Neural progenitor cell (in vitro differentiated cells): ENCODE measurements around the gene PCYOX1L. TPM values are rescaled to one million over a fixed set of nuclear protein-coding genes. Genes with fewer than 3 reads are reported as not detected.

ENCODE experiments used
- DNase-seq: peaks from one replicate; pipeline ENCODE4 v3.0.0-alpha.2; 2016; ENCODE audit warnings: low spot score
- H2AFZ ChIP-seq: fragments of 200-600 bp; sonication (generic); replicated peaks from 2 replicates; pipeline ENCODE4 v1.6.1; 2016; ENCODE audit warnings: antibody characterized with exemption
- H3F3A ChIP-seq: fragments of 200-600 bp; sonication (generic); 2 replicates; pipeline ENCODE4 v1.6.1; 2016; ENCODE audit warnings: antibody characterized with exemption, low read depth
- H3K27ac ChIP-seq: fragments of 200-600 bp; sonication (generic); 2 replicates; pipeline ENCODE4 v1.5.1; 2016; ENCODE audit warnings: mild to moderate bottlenecking
- H3K27me3 ChIP-seq: fragments of 200-600 bp; sonication (generic); 2 replicates; pipeline ENCODE4 v1.6.1; 2016; ENCODE audit warnings: mild to moderate bottlenecking, moderate library complexity
- H3K36me3 ChIP-seq: fragments of 200-600 bp; sonication (generic); 2 replicates; pipeline ENCODE4 v1.5.1; 2016
- H3K4me1 ChIP-seq: fragments of 200-600 bp; sonication (generic); 2 replicates; pipeline ENCODE4 v1.6.1; 2016; ENCODE audit warnings: mixed run types
- H3K4me2 ChIP-seq: fragments of 200-600 bp; sonication (generic); 2 replicates; pipeline ENCODE4 v1.6.1; 2016
- H3K4me3 ChIP-seq: fragments of 200-600 bp; sonication (generic); 2 replicates; pipeline ENCODE4 v1.5.1; 2016
- H3K79me2 ChIP-seq: fragments of 200-600 bp; sonication (generic); 2 replicates; pipeline ENCODE4 v1.6.1; 2016; ENCODE audit warnings: low read depth
- H3K9ac ChIP-seq: fragments of 200-600 bp; sonication (generic); 2 replicates; pipeline ENCODE4 v1.6.1; 2016
- H3K9me3 ChIP-seq: fragments of 200-600 bp; sonication (generic); 2 replicates; pipeline ENCODE4 v1.5.1; 2016; ENCODE audit warnings: low read depth
- H4K20me1 ChIP-seq: fragments of 200-600 bp; sonication (generic); 2 replicates; pipeline ENCODE4 v1.6.1; 2016; ENCODE audit warnings: low read depth
- H3K27ac Mint-ChIP-seq: 3 replicates; pipeline ENCODE4 v1.8.0; 2021; ENCODE audit warnings: mixed read lengths
- H3K27me3 Mint-ChIP-seq: 2 replicates; pipeline ENCODE4 v1.8.0; 2022; ENCODE audit warnings: low read depth, mild to moderate bottlenecking, inconsistent platforms, moderate library complexity, mixed read lengths; ENCODE audit not compliant: insufficient read depth
- H3K36me3 Mint-ChIP-seq: 3 replicates; pipeline ENCODE4 v1.8.0; 2021; ENCODE audit warnings: mixed read lengths
- H3K4me1 Mint-ChIP-seq: 3 replicates; pipeline ENCODE4 v1.8.0; 2021; ENCODE audit warnings: mixed read lengths
- H3K4me3 Mint-ChIP-seq: 3 replicates; pipeline ENCODE4 v1.8.0; 2021; ENCODE audit warnings: mild to moderate bottlenecking, moderate library complexity, mixed read lengths
- H3K9me3 Mint-ChIP-seq: 3 replicates; pipeline ENCODE4 v1.8.0; 2020; ENCODE audit warnings: mixed read lengths
- EZH2 ChIP-seq: fragments of 200-600 bp; sonication (generic); IDR thresholded peaks from 2 replicates; pipeline ENCODE4 v1.6.1; 2017; ENCODE audit warnings: antibody characterized with exemption, mild to moderate bottlenecking, moderate library complexity
- EZH2phosphoT487 ChIP-seq: fragments of 200-600 bp; sonication (generic); IDR thresholded peaks from 2 replicates; pipeline ENCODE4 v1.6.1; 2017; ENCODE audit warnings: antibody characterized with exemption
- total RNA-seq: library from RNA; depleted of rRNA; stranded (reverse); fragments of >200 nt; gene quantifications from 2 replicates; pipeline ENCODE4 v1.2.3, GENCODE V29; 2015; ENCODE audit warnings: low replicate concordance
- TF ChIP-seq, protein P1 (sequence below): fragments of 200-600 bp; sonication (generic); IDR thresholded peaks from 2 replicates; pipeline ENCODE4 v1.5.1; 2017; ENCODE audit warnings: antibody characterized with exemption, mild to moderate bottlenecking

The PCYOX1L gene
- total RNA-seq, 1 donor from 2014 or later, result 16.4 TPM

DNA sequence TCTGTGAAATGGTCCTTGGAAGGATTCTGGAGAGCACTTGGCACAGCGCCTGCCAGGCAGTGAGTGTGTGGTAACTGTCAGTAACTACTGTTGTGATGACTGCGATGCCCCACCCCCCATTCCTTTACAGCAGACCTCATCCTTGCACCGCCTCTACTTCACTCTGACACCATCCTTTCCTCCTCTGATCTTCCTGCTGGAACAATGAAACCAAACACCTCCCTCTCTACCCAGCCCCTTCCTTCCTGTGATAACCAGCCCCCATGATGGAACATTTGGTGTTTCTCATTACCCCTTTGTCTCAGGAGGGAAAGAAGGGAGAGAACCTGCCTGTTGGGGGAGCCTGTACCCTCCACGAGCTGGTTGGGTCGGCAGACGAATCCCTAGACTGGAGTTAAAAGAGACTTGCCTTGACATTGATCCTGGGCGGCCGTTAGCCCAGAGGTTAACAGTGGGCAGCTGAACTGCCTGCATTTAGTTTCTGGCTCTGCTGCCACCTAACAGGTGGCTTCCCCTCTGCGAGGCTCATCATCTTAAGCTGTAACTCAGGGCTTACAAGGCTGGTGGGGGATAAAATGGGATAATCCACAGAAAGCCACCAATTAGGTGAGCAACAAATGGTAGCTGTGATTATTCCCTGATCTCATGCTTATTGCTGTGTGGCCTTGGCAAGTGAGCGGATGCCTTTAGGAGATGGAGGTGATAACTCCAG lies 46.7 kb upstream of the PCYOX1L start:
- H3K27ac ChIP-seq, result no peak overlapping the region
- no peak overlapping the region for H3K27ac Mint-ChIP-seq
- H3K9me3 Mint-ChIP-seq, result no peaks in the 10 kb centered on the region
- DNase-seq, result no peak
- H3K4me3 Mint-ChIP-seq, result no peak overlapping the region
- no peaks in the 10 kb centered on the region for H3F3A ChIP-seq
- no peak overlapping the region for H2AFZ ChIP-seq
- TF ChIP-seq, protein P1, sequence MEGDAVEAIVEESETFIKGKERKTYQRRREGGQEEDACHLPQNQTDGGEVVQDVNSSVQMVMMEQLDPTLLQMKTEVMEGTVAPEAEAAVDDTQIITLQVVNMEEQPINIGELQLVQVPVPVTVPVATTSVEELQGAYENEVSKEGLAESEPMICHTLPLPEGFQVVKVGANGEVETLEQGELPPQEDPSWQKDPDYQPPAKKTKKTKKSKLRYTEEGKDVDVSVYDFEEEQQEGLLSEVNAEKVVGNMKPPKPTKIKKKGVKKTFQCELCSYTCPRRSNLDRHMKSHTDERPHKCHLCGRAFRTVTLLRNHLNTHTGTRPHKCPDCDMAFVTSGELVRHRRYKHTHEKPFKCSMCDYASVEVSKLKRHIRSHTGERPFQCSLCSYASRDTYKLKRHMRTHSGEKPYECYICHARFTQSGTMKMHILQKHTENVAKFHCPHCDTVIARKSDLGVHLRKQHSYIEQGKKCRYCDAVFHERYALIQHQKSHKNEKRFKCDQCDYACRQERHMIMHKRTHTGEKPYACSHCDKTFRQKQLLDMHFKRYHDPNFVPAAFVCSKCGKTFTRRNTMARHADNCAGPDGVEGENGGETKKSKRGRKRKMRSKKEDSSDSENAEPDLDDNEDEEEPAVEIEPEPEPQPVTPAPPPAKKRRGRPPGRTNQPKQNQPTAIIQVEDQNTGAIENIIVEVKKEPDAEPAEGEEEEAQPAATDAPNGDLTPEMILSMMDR, result no peak
- TF ChIP-seq EZH2 (no peak), EZH2phosphoT487 (no peak)
- H3K9me3 ChIP-seq, result no peaks in the 10 kb centered on the region
- H3K4me2 ChIP-seq, result no peak overlapping the region
- H3K4me1 ChIP-seq, result no peaks in the 10 kb centered on the region
- no peaks in the 10 kb centered on the region for H3K79me2 ChIP-seq
- no peaks in the 10 kb centered on the region for H3K27me3 ChIP-seq
- H3K27me3 Mint-ChIP-seq, result peaks cover 6% of the 10 kb centered on the region
- no peaks in the 10 kb centered on the region for H3K36me3 ChIP-seq
- H4K20me1 ChIP-seq, result no peaks in the 10 kb centered on the region
- no peak overlapping the region for H3K9ac ChIP-seq
- H3K4me1 Mint-ChIP-seq, result peaks cover 8% of the 10 kb centered on the region
- no peak overlapping the region for H3K4me3 ChIP-seq
- no peaks in the 10 kb centered on the region for H3K36me3 Mint-ChIP-seq

DNA sequence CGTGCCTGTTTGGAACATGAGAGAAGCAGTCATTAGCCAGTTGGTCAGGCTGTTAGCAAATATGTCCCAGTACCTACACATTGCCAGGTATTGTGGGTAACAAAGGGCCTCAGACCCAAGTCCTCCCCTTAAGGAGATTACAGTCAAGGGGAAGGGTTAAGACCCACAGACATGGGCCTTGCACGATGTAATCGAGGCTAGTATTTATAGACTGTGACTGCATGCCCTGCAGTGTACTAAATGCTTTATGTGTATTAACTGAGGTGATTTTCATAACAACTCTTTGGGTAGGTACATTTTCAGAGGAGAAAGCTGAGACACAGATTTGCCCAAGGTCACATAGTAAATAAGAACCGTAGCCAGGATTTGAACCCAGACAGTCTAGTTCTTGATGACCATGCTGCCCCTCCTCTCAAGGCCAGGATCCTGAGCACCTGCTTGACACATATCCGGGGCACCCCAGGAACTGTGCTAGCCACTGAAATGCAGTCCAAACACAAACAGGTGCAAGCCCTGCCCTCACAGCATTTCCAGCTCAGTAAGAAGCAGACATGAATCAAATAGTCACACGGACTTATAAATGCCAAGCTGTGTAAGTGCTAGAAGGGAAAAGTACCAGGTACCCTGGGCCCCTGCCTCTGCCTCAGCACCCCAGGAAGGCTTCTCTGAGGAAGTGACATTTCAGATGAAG lies 44.5 kb upstream of the PCYOX1L start:
- no peak for TF ChIP-seq EZH2
- TF ChIP-seq, protein P1, result no peak
- TF ChIP-seq EZH2phosphoT487, result no peak
- Histone ChIP-seq H3K79me2 (no peaks in the 10 kb centered on the region), H3K4me2 (no peak overlapping the region), H3K4me1 (no peaks in the 10 kb centered on the region), H3K4me3 (no peak overlapping the region), H3K9ac (no peak overlapping the region), H2AFZ (no peak overlapping the region), H3K36me3 (no peaks in the 10 kb centered on the region), H3K27me3 (no peaks in the 10 kb centered on the region), H3F3A (no peaks in the 10 kb centered on the region), H4K20me1 (no peaks in the 10 kb centered on the region), H3K9me3 (no peaks in the 10 kb centered on the region), H3K27ac (no peak overlapping the region)
- peaks cover 6% of the 10 kb centered on the region for H3K27me3 Mint-ChIP-seq
- H3K27ac Mint-ChIP-seq, result no peak overlapping the region
- H3K4me1 Mint-ChIP-seq, result peaks cover 11% of the 10 kb centered on the region
- H3K36me3 Mint-ChIP-seq, result no peaks in the 10 kb centered on the region
- DNase-seq, result no peak
- H3K4me3 Mint-ChIP-seq, result no peak overlapping the region
- no peaks in the 10 kb centered on the region for H3K9me3 Mint-ChIP-seq

DNA sequence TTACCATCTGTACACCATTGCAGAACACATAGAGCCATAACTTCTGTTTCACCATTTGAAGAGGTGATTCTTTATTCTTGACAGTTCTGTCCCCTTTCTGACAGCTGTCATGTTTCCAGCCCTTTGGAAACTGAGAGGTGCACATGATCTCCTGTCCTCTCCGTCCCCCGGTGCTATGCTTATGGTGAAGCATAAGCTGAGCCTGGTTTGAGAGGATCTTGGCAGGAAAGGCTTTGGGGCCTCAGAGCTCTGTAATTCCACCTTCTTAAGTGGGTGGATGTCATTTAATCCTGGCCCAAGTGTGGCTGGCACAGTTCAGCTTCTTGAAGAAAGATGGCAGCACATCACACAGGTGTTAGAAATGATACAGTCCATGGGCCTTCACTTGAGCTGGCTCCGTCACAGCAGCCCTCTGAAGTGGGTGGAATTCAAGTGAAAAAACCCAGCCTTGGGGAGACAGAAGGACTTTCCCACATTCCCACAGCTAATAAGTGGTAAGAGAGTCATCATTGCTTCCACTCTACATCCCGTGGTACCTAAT lies 43.2 kb upstream of the PCYOX1L start:
- H2AFZ ChIP-seq, result no peak overlapping the region
- no peak for TF ChIP-seq EZH2
- TF ChIP-seq EZH2phosphoT487, result no peak
- TF ChIP-seq, protein P1, result no peak
- no peak overlapping the region for H3K4me2 ChIP-seq
- no peak overlapping the region for H3K27ac ChIP-seq
- no peaks in the 10 kb centered on the region for H3K27me3 ChIP-seq
- no peaks in the 10 kb centered on the region for H3K36me3 Mint-ChIP-seq
- no peak for DNase-seq
- H3F3A ChIP-seq, result no peaks in the 10 kb centered on the region
- H3K4me1 ChIP-seq, result no peaks in the 10 kb centered on the region
- peaks cover 6% of the 10 kb centered on the region for H3K27me3 Mint-ChIP-seq
- no peak overlapping the region for H3K27ac Mint-ChIP-seq
- no peaks in the 10 kb centered on the region for H3K36me3 ChIP-seq
- H3K9me3 Mint-ChIP-seq, result no peaks in the 10 kb centered on the region
- H3K9ac ChIP-seq, result no peak overlapping the region
- no peaks in the 10 kb centered on the region for H4K20me1 ChIP-seq
- H3K4me3 ChIP-seq, result no peak overlapping the region
- H3K9me3 ChIP-seq, result no peaks in the 10 kb centered on the region
- H3K4me3 Mint-ChIP-seq, result no peak overlapping the region
- H3K4me1 Mint-ChIP-seq, result peaks cover 11% of the 10 kb centered on the region
- H3K79me2 ChIP-seq, result no peaks in the 10 kb centered on the region
